CD4-positive, alpha-beta T cell treated with Interleukin-17A for 1 hour (primary cell): Measurements from ENCODE around the gene FBXO5.
"Not testable (repeated sequence)": the region's sequence is repeated elsewhere in the genome, so short reads cannot be mapped to it uniquely, and the experiment has no call there.

Experiments used
- DNase-seq: peaks from one replicate; pipeline ENCODE4 v3.0.0-alpha.2; 2020

FBXO5 gene, protein sequence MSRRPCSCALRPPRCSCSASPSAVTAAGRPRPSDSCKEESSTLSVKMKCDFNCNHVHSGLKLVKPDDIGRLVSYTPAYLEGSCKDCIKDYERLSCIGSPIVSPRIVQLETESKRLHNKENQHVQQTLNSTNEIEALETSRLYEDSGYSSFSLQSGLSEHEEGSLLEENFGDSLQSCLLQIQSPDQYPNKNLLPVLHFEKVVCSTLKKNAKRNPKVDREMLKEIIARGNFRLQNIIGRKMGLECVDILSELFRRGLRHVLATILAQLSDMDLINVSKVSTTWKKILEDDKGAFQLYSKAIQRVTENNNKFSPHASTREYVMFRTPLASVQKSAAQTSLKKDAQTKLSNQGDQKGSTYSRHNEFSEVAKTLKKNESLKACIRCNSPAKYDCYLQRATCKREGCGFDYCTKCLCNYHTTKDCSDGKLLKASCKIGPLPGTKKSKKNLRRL

DNA sequence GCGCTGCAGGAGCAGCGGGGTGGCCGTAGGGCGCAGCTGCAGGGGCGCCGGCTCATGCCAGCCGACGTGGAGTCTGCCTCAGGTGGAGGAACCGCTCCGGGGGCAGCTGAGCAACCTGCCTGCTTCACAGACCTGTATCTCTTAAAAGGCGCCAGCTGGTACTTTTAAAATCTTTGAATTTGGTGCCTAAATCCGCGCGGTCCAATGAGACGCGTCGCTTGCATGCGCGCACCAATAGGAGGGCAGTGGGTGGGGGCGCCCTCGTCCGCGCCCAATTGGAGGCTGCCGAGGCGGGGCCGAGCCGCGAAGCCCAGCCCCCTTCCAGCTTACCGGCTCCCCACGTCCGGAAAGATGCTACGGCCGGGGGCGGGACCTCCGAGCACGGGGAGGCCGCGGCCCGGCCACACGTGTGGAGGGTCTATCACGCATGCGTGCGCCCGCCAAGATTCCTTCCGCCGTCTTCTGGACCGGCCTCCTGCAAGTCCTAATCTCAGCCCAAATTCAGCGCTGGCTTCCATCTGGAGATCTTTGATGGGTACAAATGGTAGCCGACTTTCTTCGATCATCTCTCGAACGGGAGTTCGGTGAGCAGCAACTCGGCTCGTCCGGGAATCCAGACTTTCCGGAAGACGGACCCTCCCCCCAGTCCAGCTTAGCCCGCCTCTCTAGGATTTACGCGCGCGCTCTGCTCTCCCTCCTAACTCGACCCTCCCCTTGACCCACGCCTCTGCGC, at the start of gene FBXO5:
FBXO5 (minus strand) TSS at position 138 of the 733 bp plus-strand sequence; CDS start at position 56, 82 bp downstream.
- peak; percentile 97 for DNase-seq

DNA sequence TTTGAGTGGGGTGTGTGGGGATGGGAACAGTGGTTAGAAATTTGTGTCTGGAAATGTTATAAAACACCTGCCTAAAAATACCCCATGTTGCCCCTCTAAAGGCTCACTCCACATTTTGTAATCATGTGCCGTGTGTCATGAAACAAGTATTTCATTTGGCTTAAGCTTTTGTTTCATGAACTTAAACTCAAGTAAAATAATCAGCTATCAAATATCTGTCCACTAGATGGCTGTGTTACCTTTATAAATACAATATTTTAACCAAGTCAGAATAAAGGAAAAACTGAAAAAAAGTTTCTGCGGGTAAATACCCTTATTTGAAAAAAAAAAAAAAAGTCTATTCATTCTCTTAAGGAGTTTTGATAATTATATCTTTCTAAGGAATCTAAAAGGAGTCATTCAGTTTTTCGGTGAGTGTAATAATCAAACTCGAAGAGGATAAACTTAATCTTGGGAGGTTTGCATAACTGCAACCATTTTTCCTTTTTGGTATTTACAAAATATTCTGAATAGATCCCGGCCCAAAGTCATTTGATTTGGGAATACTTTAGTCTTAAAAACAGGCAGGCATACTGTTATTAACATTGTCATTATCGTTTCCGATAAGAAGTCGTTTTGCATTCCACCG, 49.5 kb upstream of the FBXO5 start:
- no peak for DNase-seq

DNA sequence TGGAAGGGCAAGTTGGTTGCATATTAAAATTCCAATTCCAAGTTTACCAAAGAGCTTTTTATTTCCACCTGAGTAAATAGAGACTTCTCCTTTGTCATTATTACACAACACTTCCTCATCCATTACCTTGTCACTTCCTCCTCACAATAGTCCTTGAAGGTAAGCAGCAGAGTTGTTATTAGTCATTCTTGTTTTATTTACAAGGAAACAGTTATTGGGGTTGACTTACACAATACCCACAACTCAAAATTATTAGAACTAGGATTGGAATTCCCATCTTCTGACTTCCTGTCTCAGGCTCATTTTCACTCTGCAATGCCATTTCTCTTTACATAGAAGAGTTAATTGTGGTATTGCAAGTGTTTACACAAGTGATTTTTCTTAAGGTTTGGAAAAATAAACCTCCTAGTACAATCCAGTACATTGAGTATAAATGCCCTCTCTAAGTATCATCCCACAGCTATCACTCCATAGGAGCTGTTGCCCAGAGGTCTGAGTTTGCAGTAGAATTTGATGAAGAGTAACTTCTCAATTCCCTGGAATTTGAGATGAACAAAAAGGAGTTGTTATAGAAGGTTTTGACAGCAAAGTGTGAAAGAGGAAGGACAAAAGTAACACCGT, 48.6 kb upstream of the FBXO5 start:
- DNase-seq: no peak

DNA sequence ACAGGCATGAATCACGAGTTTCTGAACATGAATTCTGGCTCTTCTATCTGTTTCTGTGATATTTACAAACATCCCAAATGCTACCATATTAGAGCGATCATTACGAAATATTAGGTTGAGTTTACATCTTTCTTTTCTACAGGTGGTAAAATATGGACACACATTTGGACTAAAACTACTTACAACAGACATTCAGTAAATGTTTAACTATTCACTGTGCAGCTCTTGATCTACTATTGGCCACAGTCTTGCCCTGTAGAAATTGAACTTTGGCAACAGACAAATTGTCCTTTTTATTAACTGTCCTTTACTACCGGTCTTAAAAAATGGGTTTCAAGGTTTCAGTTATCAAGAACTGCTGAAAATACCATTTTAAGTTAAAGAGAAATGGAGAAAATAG, 46.1 kb upstream of the FBXO5 start:
- DNase-seq: no peak

DNA sequence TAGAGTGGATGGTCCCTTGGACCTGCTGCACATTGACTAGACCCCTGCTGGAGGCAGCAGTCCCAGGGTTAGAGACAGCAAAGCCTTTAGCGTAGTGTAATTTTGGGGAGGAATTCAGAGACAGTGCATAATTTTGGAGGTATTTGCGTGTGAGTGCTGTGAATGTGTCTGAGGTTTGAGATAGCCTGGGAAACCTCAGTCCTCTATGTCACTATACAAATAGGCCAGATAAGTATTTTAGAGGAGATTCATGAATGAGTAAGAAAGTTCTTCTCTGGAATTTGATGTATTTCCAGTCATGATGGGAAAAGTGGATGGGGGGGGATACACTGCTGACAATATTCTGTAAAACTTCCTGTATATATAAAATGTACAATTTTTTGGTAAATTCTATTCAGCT, 45.4 kb upstream of the FBXO5 start:
- DNase-seq: no peak

DNA sequence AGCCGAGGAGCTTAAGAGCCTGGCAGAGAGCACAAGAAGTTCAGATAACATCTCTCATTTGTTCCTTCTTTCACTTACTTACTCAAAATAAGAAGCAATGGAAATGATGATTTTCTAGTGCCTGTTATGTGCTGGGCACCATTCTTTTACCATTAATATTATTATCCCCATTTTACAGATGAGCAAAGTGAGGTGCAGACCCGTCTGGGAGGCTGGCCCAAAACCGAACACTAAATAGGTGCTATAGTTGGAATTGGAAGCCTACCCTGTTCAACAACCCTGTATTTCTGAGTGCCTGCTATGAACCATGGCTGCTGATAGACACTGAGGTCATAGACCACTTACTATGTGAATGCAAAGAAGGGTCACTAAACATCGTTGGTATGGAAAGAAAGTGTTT, 44.6 kb upstream of the FBXO5 start:
- no peak for DNase-seq

DNA sequence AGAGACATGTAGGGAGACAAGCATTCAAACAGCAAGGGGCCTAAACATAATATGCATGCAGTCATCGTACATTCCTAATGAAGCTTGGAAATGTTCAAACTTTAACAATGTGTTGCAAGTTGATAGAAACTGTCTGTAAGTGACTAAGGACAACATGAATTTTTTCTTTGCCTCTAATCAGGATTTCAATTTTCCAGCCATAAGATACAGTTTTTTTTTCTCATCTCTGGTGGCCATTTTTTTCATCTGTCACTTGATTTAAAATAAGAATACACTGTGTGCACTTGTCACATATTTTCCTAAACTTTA, 41.8 kb upstream of the FBXO5 start:
- no peak for DNase-seq

DNA sequence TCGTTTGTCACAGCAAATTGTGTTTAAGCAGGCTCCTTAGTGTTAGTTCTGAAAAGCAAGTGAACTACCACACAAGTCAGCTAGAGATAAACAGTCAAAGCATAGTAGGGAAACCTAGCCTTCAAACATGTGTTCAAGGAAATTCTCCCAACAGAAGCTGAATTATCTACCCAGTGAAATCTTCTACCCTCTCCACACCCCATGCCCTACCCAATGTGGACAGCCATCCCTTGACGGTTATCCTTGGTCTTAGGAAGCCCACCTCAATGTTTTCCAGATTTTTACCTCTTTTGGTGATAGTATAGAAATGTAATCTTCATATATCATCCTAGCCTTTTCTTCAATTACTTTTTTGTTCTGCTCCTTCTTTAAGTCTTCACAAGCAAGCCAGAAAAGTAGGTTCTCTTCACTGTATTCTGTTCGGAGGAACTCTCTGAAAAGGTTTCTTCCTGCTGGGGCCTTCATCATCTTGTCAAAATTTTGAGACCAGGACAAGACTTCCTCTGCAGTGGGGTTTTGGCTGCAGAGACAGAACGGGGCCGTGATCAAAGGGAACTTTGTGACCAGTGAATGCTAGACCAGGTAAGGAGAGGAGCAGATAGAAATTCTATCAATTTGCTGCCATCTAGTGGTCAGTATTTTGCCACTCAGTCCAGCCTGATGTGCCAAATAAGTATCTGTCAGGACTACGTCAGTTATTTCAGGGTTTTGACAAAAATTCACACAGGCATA, 41.3 kb upstream of the FBXO5 start:
- DNase-seq: peak; percentile 72

DNA sequence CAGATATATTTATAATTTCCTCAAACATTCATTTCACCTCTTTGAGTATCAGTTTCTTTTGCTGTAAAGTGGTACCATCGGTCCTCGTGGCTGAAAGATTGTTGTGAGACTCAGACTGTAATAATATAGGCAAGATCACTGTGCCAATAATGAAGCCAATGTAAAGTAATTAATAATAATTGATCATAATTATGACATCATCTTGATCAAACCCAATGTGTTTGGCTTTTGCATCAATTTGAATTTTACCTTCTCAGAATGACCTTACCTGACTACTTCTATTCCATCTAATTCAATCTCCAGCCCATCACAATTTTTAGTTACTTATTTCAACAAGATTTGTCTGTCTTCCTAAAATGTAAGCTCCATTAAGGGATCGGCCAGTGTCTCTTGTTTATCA, 35.5 kb upstream of the FBXO5 start:
- DNase-seq: no peak

DNA sequence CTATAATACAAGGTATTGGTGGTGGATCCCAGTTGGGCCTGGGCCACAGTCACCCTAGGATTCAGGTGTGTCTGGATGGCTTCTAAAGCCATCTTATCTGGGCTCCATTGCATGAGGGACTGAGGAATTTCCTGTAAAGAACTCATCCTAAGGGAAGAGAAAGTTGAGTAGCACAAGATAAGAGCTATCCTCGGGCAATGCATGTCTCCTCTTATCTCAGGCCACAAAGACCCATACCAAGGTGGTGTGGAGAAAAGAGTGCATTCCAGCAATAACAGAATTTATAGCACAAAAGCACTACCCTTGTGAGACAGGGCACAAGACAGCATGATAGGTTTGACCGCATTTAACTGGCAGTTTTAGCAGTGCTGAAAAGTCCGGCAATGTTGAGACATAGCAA, 34.0 kb upstream of the FBXO5 start:
- no peak for DNase-seq

DNA sequence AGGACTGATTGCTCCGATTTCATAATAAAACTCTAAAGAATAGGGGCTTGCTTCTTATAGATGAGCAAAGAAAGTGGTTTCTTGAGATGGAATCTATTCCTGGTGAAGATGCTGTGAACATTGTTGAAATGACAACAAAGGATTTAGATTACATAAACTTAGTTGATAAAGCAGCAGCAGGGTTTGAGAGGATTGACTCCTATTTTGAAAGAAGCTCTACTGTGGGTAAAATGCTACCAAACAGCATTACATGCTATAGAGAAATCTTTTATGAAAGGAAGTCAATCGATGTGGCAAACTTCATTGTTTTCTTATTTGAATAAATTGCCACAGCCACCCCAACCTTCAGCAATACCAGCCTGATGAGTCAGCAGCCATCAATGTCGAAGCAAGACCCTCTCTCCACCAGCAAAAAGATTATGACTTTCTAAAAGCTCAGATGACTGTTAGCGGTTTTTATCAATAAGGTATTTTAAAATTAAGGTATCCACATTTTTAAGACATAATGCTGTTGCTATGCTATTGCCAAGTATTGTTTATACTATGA, 32.3 kb upstream of the FBXO5 start:
- no peak for DNase-seq

DNA sequence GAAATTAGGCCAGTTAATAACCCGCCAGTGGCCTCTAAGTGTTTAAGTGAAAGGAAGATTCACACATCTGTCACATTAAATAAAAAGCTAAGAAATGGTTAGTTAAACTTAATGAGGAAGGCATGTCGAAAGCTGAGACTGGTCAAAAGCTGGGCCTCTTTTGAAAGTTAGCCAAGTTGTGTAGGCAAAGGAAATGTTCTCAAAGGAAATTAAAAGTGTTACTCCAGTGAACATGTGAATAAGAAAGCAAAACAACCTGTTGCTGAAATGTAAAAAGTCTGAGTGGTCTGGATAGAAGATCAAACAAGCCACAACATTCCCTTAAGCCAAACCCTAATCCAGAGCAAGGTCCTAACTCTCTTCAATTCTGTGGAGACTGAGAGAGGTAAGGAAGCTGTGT, 30.6 kb upstream of the FBXO5 start:
- no peak for DNase-seq

DNA sequence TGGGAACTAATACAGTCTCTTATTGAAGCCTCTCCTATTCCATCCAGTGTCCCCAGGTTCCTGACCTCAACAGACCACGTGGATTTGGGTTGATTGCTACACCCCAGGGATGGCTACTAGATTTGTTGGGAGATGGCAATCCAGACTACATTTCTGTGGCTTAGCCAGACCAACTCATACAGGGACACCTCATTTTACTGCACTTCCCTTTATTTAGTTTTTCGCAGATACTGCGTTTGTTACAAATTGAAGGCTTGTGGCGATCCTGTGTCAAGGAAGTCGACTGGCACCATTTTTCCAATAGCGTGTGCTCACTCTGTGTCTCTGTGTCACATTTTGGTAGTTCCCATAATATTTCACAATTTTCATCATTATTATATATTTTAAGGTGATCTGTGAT, 30.0 kb upstream of the FBXO5 start:
- no peak for DNase-seq

DNA sequence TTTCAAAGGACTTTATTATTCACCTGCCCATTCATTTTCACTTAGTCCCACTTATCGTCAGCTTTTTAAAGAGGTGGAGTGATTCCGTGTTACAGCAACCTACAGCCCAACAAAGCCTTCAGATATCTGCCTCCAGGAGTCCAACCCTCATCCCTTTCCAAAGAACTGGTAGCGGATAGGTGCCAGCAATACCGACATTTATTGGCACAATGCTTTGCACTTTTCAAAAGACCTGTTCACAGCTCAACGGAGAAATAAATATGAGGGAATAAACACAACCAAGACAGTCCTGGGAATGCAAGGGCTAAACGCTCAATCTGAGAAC, 20.5 kb upstream of the FBXO5 start:
- DNase-seq: no peak

DNA sequence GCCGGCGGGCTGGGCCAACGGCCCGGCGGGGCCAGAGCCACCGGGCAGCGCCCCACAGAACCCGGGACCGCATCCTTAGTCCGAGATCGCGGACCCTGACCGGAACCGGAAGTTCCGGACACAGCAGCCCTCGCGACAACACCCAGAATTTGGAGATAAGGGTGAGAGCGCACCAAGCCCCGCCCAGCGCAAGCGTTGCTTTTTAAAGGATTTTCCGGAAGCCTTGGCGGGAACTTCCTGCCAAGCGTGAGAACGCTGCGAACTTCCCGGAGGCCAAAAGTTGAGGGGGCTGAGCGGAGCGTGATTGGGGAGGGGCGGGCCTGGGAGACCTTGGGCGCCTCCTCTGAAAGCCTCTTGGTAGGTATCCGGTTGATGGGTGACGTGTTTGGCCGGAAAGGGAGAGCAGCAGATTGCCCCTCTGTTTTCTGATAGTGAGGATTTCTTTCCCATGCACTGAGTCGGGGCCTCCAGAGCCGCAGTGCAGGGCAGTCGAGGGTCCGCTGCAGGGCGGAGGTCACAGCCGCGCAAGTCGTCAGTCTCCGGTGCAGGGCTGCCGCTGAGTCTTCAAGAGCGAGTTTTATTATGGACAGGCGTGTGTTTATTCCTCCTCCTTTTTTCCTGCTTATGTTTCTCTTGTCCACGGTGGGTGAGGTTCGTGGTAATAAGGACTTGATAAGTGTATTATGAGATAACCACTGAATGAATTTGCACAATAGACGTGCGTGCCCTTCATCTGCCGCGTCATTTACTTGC, 19.9 kb upstream of the FBXO5 start, which contains the start of gene MTRF1L:
MTRF1L (minus strand) TSS at position 97 of the 753 bp plus-strand sequence; CDS start at position 73, 24 bp downstream.
- DNase-seq: peak; percentile 90

DNA sequence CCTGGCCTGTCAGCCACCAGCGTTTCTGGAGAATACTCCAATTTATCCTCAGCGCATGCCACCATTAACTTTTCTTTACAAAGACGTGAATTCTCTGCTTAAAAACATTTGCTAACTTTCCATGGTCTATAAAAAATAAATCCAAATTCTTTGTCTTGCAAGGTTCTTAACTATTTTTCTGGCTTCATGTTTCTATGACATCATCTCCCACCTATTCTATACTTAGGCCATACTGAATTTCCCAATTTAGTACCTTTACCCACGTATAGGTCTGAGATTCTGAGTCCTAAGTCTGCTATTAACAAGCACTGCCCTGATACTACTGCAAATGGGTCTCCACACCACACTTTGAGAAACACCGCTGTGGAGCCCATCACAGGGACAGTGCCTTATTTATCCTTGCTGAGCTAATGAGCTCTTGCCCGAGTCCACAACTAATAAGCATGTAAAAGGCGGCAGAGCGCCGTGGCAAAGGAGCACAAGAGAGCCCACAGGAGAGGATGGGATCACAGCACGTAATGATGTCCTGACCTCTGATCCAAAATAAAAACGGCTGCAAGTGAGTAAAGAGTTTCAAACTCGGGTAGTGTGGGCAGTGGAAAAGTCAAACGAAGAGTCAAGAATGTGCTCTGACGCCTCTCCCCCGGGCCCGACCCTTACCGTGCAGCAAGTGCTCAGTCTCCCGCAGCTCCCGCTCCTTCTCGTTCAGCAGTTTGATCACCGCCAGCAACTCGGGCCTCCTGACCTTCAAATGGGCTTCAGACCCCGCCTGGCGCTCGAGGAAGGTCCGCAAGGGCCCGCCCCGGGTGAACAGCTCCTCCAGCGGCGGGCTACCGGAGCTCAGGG, 19.1 kb upstream of the FBXO5 start:
- no peak for DNase-seq

DNA sequence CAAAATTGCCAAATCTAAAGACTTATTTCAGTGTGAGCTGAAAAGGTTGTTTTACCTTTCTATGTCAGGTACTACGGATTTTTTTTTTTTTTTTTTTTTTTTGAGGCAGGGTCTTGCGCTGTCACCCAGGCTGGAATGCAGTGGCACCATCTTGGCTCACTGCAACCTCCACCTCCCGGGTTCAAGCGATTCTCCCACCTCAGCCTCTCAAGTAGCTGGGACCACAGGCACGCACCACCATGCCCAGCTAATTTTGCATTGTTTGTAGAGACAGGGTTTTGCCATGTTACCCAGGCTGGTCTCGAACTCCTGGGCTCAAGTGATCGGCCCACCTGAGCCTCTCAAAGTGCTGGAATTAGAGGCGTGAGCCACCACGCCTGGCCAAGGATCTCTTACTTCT, 17.9 kb upstream of the FBXO5 start:
- DNase-seq: not testable (repeated sequence)

DNA sequence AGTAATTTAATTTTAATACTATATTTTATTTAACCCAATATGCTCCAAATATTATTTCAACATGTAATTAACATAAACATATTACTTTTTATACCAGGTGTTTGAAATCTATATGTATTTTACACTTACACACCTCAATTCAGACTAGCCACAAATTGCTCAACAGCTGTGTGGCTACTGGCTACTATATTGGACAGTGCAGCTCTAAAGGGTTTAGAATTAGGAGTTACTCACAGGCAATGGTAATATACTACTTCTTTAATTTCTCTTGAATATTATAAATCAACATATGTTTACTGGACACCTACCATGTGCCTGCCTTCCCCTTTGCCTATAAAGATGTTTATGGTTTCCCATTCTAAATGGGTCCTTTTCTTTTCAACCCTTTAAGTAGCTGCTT, 17.4 kb upstream of the FBXO5 start:
- no peak for DNase-seq

DNA sequence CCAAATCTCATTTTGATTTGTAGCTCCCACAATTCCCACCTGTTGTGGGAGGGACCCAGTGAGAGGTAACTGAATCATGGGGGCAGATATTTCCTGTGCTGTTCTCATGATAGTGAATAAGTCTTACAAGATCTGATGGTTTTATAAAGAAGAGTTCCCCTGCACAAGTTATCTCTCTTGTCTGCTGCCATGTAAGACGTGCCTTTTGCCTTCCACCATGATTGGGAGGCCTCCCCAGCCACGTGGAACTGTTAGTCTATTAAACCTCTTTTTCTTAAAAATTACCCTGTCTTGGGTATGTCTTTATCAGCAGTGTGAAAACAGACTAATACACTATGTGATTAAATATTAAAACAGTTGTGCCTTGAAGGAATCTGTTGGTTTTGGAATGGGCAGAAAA, 16.7 kb upstream of the FBXO5 start:
- not testable (repeated sequence) for DNase-seq

DNA sequence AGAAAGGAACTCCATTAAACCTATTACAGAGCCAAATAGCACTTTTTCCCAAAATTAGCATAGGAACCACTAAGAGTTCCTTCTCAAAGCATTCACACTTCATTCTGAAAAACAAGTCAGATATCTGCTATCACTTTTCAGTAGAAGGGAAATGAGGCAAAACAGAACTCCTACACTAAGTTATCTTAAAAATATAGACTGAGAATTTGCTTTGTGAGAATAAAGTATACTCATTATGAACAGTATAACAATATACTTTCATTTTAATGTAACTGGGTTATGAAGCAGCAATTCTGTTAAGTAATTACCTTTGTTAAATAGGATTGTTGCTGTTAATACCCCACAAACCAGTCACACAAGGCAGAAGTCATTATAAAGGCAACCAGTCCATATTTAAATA, 11.0 kb upstream of the FBXO5 start:
- no peak for DNase-seq

DNA sequence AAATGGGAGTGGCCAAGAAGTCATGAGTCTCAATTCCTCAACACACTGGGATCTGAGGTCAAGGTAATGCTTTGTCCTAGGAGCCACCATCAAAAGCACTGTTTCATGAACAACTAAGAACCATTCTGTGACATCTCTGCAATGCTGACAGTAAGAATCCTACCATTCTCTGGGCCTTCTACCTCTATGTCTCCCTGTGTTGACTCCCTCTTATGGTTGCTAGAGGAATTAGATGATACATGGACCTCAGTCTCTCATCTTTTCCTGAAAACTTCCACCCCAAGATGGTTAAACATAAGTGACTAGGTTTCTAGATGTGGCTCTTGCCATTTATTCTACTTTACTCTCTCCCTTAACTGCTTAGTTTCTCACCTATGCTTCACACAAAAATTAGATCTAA, 10.6 kb upstream of the FBXO5 start:
- DNase-seq: no peak
